HK-2 (cell line): ENCODE data around the gene FERMT2.
A peak's percentile ranks its signal among the peaks of the same experiment; 100 is the strongest.

ENCODE experiments used
- DNase-seq: peaks from one replicate; pipeline ENCODE4 v3.0.0-alpha.2; 2018; ENCODE audit not compliant: unreplicated experiment

FERMT2 gene, protein sequence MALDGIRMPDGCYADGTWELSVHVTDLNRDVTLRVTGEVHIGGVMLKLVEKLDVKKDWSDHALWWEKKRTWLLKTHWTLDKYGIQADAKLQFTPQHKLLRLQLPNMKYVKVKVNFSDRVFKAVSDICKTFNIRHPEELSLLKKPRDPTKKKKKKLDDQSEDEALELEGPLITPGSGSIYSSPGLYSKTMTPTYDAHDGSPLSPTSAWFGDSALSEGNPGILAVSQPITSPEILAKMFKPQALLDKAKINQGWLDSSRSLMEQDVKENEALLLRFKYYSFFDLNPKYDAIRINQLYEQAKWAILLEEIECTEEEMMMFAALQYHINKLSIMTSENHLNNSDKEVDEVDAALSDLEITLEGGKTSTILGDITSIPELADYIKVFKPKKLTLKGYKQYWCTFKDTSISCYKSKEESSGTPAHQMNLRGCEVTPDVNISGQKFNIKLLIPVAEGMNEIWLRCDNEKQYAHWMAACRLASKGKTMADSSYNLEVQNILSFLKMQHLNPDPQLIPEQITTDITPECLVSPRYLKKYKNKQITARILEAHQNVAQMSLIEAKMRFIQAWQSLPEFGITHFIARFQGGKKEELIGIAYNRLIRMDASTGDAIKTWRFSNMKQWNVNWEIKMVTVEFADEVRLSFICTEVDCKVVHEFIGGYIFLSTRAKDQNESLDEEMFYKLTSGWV

DNA sequence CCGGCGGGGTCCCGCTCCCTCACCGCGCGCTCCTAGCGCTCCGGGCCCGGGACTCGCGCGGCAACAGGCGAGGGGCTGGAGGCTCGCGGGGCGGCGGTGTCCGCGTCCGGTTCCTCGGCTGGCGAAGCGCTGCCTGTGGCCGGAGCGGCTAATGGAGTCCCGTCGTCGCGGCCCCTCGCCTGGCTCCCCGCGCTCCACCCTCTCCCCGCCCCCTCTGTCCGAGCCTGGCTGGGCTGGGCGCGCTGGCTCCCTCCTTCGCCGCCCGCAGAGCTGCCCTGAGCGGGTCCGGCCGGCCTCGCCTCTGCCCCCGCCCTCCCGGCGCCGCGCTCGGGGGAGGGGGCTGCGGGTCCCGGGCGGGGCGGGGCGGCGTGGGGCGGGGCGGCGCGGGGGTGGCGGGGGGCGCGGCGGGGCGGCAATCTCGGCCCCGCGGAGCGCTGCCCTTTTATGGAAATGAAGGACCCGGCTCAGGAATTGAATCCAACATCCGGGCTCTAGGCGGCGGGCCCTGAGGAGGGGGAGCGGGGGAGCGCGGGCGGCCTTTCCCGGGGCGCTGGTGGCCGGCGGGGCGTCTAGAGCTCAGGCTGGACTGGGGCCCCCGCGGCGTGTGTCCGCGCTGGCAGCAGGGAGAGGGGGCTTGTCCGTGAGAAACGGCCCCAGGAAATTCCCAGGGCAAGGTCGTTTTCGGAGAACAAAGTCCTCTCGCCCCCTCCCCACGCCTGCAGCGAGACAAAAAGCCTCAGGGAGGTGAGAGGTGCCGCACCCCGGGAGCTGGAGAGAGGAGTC lies at the start of gene FERMT2:
FERMT2 (minus strand) TSS at position 153 of the 783 bp plus-strand sequence. CDS start 482 bp downstream, outside the sequence.
- peak; percentile 85 for DNase-seq

DNA sequence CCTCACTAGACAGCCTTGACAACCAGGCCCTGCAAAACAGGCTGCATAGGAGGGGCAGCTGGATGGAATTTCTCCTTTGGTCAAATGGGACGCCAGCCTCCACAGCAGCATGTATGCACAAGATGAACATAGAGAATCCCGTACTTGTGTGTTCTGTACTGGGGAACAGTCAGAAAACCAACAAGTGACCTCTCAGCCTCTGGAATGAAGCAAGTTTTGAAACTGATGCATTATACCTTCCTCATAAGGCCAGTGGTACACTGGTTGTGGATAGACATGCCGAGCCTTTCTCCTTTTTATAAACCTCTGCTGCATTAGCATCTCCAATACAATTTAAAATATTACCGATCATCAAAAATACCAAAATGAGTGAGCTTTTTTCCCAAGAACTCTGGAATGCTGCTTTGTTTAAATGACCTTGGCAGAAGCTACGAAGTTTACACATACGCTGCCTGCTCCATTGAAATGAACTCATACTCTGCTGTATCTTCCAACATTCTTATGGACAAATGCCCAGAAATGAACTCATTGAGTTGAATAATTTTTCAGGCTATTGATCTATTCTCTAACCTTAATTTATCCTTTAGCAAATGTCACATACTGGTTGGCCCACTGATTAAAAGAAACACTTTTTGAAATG lies 47.6 kb upstream of the FERMT2 start:
- no peak for DNase-seq

DNA sequence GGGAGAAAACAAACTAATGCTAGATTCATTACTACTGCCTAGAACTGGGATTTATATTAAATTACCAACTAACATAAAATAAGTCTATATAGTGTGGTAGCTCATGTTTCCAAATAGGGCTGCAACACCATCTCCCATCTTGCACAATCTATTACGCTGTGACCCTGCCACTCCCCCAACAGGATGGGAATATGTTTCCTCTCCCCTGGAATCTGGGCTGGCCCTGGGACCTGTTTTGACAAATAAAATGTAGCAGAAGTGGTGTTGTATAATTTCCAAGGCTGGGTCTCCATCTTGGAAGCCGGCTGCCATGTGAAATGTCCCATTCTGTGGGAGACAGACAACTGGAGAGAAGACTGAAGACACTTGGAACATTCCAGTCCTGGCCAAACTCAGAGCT lies 45.6 kb upstream of the FERMT2 start:
- DNase-seq: no peak

DNA sequence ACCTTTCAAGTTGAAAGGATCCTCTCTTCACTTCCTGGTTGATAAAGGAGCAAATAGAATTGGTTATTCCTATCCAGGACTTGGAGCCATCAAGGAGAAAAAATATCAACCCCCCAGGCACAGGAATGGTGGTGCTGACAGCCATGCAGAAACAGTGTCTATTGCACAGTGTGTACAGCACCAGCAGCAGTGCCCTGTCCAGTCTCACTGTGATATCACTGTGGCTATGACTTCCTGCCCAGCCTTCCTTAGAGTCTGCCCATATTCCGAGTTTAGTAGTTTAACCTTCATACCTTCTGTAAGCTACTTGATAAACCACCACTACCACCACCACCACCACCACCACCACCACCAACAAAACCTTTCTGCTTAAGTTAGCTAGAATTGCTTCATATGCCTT lies 45.1 kb upstream of the FERMT2 start:
- DNase-seq: no peak

DNA sequence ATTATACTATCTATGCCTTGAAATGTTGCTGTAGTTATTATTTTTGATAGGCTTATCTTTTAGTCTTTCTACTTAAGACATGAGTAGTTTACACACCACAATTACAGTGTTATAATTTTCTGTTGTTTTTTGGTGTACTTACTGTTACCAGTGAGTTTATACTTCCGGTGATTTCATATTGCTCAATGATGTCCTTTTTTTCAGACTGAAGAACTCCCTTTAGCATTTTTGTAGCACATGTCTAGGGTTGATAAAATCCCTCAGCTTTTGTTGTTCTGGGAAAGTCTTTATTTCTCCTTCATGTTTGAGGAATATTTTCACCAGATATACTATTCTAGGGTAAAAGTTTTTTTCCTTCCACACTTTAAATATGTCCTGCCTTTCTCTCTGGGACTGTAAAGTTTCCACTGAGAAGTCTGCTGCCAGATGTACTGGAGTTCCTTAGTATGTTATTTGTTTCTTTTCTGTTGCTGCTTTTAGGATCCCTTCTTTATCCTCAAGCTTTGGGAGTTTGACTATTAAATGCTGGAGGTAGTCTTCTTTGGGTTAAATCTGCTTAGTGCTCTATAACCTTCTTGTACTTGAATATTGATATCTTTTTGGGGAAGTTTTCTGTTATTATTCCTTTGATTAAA lies 41.5 kb upstream of the FERMT2 start:
- no peak for DNase-seq

DNA sequence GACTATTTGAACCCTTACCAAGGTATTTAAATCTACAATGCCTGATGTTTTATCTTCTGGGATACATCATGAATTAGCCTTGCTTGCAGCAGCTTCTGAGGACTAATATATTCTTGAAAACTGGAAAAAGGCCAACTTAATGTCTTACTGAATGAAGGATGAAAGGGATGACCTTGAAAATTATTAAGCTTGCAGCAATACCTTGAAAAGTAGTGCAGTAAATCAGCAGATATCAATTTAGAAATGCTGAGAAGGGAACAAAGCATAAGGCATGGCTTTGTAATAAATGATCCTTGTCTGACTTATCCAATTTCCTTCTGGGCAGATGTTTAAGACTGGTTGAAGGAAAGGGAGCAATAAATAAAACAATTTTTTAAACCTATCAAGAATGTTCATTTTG lies 37.3 kb upstream of the FERMT2 start:
- DNase-seq: no peak

DNA sequence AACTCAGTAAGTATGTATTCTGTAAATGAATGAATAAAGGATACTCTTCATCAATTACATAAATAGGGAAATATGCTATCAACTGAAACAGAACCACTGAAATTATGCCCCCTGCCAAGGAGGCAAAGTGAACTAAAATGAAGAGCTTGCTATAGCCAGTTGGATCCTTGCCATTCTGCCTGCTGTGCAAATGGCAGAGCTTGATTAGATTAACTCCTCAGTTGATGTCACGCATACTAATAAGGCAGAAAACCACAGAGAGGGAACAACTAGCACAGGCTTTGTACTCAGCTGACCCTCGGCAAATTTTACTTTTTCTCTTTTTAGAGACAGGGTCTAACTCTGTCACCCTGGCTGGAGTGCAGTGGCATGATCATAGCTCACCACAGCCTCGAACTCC lies 36.7 kb upstream of the FERMT2 start:
- no peak for DNase-seq

DNA sequence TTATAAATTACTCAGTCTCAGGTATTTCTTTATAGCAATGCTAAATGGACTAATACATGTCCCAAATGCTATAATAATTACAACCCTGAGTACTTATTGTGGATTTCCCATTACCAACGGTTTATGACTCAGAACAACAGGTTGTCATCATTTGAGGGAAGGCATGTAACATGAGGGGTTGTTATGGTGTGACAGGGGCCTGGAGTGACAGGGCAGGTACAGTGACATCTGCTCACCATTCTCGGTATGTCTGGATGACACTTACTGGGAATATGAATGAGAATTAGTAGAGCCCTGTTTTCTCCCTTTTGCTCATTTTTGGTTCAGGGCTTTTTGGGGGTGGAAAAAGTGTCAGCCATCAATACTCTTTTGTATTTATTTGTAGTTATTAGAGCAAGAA lies 36.2 kb upstream of the FERMT2 start:
- no peak for DNase-seq

DNA sequence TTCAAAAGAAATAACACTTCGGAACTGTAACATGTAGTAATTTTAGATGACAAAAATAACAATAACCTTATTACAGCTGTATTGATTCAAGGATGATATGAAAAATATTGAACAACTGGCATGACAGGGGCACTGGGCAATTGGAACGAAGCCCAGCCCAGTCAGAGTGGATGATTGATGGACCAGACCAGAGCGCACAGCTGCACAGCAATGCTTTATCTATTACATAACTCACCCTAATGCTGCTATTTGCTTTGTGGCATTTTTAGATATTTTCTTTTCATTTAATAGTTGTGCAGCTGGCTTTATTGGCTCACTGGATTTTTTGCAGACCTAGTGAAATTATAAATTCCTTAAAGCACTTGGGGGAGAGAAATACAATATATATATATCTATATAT lies 26.9 kb upstream of the FERMT2 start:
- DNase-seq: no peak

DNA sequence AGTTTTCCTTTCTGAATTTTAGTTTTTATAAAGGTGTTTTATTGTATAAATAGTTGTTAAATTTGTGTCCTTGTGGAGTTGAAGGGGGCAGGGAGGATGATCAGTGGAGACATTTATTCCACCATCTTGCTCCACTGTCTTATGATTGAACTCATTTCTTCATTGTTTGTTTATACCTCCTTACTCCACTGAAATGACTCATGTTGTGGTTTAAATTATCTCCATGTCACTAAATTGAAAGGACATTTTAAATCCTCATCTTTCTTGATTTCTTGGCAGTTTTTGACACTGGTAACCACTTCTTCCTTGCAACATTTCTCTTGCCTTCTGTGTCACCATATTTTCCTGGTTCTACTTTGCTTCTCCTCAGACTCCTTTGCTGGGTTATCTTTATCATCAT lies 23.6 kb upstream of the FERMT2 start:
- no peak for DNase-seq

DNA sequence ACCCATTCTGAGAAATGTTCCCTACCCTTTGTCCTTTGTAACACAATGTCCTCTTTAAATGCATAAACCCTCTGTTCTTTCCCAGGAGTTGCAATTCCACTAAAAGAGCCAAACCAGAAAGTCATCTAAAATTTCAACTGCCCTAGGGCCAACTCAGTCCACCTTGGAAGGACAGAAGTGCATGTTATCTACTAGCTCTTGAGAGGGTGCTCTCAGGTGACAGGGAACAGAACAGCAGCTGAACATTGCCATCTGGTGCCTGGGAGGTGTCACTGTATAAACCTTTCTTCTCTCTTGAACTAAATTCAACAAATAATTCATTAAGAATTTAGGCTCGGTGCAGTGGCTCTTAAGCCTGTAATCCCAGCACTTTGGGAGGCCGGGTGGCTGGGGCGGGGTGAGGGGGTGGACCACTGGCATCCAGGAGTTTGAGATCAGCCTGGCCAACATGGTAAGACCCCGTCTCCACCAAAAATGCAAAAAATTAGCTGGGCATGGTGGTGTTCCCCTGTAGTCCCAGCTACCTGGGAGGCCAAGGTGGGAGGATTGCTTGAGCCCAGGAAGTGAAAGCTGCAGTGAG lies 10.3 kb upstream of the FERMT2 start:
- peak; percentile 40 for DNase-seq

DNA sequence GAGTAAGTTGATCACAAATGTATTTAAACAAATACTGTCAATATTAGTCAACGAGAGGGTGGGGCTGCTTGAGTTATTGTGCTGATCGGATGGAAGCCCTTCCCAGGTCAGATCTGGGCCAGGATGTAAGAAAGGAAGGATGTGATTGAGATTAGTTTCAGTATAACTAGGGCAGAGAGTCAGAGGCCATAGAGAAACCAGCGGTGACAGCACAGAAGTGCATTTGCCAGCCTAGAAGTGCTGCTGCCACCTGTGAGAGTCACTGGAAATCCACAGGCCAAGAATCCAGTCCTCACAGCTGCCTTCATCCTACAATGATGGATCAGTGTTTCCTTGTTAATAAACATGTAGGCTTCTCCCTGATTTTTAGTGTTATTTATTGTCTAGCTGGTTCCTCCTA lies 9.8 kb upstream of the FERMT2 start:
- DNase-seq: no peak

DNA sequence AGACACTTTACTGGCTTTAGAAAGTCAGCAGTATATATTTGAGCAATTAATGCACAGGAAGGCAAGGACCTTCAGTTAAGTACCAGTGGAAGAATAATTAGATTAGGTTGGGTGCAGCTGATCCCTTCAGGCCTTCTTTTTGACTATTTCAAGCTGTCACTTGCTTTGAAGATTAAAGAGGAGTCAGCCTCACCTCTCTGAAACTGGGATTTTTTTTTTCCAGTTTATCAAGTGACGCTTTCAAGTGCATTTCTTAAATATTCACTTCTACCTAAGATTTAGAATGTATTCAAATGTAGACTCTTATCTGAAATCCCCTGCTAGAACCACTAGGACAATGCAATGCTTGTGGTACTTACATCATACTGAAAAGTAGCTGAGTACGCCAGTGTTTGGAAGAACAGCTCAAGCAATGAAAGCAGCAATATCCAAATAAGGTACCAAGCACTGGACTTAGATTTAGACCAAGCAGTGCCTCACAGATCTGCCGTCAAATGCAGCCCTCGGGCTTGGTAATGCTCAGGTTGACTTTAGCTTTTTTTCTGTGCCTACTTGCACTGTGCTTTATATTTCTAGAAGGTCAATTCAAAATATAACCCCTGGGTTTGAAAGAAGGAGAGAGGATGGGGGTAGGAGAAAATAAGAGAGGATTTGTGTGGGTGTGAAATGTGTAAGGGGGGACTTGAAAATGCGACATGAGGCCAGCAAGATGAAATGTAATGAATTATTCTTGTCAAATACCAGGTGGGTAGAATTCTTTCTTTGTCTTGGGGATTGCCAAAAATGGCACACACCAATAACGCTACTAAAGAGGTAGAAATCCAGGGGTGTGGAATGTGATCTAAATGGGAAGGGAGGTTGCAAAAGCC lies 3.7 kb upstream of the FERMT2 start:
- no peak for DNase-seq

DNA sequence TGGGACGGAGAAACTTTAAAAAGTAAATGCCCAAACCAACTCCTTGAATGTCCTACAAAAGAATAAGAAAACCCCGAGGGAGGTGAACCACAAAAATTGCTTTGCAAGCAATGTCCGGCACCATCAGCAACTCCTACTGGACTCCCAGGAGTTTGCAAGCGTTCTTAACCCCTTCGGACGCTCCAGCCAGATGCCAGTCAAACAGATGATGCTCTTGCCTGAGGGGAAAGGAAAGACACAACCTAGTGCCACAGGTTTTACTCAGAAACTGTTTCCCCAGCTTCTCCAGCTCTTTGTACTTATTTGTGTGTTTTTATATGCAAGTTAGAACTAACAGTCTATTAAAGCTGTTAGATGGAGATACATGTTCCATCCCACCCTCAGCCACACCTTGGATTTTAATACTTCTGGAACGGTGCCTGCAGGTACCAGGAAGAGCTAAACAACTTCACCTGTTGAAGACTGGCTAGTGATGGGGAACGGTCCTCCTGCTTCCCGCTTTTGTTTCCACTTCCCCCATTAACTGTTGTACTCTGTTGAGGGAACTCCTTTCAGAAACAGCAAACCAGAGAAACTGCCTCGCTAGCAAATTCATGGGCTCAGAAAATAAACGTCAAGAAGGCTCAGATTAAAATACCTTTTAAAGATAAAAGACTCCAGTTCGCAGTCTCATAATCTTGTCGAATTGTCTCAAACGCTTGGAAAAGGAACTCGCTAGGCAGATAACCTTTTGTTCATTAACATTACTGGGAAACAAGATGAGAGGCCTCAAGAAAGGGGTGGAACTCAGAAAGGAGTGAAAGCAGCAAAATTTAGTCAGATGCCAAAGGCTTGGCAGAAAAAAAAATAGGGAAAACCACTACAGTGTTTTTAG lies 1.1 kb upstream of the FERMT2 start:
- DNase-seq: peak; percentile 59

DNA sequence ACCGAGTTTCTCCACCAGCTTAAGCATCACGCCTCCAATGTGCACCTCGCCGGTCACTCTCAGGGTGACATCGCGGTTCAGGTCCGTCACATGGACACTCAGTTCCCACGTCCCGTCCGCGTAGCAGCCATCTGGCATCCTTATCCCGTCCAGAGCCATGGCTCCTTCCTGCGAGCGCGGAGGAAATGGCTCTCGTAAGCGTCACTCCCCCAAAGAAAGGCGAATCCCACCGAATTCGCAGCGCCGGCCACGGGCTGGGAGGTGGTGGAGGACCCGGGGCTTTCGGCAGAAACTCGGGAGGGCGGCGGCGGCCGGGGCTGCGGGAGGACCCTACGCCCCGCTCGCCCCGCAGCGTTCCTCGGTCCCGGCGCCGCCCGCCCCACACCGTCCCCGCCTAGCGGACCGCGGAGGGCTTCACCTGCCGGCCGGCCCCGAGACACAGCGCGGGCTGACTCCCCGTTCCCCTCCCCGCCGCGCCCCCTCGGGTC lies 396 bp downstream of the FERMT2 start:
- peak; percentile 59 for DNase-seq

DNA sequence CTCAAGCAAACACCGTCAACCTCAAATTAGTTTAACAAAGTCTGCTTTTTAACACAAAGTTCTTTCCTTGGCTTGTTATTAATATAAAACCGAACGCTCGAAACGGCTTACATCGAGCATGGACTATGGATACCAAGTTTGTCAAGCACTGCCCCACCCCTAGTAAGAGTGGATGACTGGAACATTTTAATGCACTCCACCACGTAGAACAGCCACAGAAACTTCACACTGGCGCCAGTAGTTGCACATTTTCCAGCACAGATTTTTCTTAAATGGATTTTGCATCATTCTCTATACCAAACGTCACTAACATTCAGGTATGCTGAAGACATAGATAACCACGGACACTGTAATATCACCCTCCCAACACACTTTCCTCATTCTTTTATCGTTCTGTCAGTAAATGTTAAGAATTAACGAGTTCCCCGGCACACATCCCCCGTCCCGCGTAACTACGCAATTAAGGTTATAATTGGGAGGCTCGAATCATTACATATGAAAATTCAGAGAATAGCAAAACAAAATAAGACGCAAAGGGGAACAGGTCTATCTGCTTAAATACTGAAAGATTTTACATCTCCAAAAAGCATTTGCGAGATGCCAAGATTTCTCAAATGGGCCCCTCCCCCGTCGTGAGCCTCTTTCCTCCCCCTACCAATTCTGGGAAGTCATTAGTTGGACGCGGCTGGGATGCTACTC lies 990 bp downstream of the FERMT2 start:
- DNase-seq: peak; percentile 29

DNA sequence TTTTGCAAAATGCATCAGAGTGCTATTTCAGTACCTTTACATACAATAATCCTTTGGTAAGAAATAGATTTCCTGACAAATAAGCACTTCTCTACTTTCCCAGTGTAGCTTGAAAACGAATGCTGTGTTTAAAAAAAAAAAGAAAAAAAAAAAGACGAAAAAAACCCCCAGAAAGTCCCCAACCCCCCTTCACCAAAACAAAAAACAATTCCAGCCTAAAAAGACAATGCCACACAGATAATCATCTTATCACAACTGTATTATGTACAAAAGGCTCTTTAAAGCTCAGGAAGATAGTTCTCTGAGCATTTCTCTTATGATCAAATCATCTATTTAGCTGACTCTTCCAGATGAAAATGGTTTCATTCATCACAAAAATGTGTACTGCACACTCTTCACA lies 1.6 kb downstream of the FERMT2 start:
- no peak for DNase-seq

DNA sequence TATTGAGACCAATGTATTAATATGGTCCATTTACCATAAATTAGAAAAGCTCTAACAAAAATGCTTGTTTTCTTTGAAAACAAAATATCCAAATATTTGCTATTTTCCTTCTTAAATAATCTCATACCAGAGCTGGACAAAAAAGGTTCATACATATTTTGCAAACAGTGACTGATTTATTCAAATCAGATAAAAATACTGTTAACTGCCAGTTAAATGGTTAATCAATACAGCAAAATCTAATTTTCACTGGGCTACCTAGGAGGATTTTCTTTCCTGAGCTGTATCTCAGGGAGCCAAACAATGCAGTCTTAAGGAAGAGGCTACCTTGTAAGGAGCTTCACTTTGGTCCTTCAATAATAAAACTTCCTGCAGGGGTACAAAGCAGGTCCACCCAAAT lies 2.0 kb downstream of the FERMT2 start:
- DNase-seq: no peak

DNA sequence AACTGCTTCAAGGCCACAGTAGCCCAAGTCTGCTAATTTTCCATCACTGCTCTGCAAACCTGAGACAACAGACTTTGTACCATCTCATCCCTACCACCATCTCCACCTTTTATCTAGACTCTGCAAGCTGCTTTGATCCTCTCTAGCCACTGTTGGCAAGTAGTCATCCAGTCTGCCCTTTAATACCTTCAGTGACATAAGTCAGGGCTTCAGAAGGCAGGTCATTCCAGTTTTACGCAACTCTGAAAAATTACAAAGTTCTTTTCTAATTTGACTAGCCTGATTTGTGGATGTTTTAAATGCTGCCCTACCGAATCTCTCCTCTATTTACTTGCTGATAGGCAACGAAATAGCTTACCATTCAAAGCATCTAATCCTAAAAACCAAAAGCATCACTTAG lies 2.8 kb downstream of the FERMT2 start:
- no peak for DNase-seq
